K562 (cell line): ENCODE results near the gene COX6B1. TPM values are rescaled to one million over a fixed set of nuclear protein-coding genes. Genes with fewer than 3 reads are reported as not detected.

Source experiments
- ATAC-seq: fragments of 200-7000 bp; cut with Tn5 transposase; 3 replicates; pipeline ENCODE4 v1.9.1; 2020; ENCODE audit warnings: moderate library complexity
- BruUV-seq: library from RNA; stranded (reverse); fragments of 400-500 nt; replicated peaks from 2 replicates; lab custom pipeline; 2021; lab: Mats Ljungman, UMichigan
- CTCF ChIA-PET: fragments of 300-600 bp; formaldehyde crosslinking; extraction: SDS; loops from one replicate; lab custom pipeline; 2021; ENCODE audit warnings: low intra/inter-chr PET ratio; lab: Yijun Ruan, JAX
- POLR2A ChIA-PET: fragments of 300-600, 350-650 bp; sonication (Branson Sonifier 250); formaldehyde crosslinking; extraction: SDS; loops from one replicate; lab custom pipeline; 2021; ENCODE audit warnings: antibody characterized with exemption, inconsistent platforms; lab: Yijun Ruan, JAX
- DNase-seq, 4 experiments: peaks; one replicate each; pipeline versions ENCODE4 v3.0.0 to v3.0.0-alpha.2; 2011 to 2018; ENCODE audit warnings: low spot score in 3 of 4, mixed read lengths in 3 of 4; ENCODE audit errors: extremely low read depth in 1 of 4
- FAIRE-seq: peaks from 2 replicates; lab custom pipeline; 2011; peaks lifted over from hg19 to GRCh38; lab: Jason Lieb, UNC
- H2AFZ ChIP-seq: 2 replicates; pipeline ENCODE4 v1.6.0; 2011; ENCODE audit warnings: low read depth, low read length, control low read depth, inconsistent platforms
- H3K27ac ChIP-seq: fragments of 200-600 bp; 3 replicates; pipeline ENCODE4 v1.8.0; 2011; ENCODE audit warnings: low read depth, mild to moderate bottlenecking, control low read depth, inconsistent platforms, low read length, moderate library complexity, mixed read lengths; ENCODE audit errors: extremely low read depth
- H3K27me3 ChIP-seq, 2 experiments: fragments of 300-600 bp in 1 of 2; 2 replicates in 1 of 2; 3 replicates in 1 of 2; pipeline versions ENCODE4 v1.6.0 to v1.8.0; 2011; ENCODE audit warnings: inconsistent platforms in 2 of 2, low read length in 2 of 2, mild to moderate bottlenecking in 1 of 2, mixed read lengths in 1 of 2, moderate library complexity in 1 of 2; ENCODE audit not compliant: control insufficient read depth in 2 of 2, insufficient read depth in 2 of 2
- H3K36me3 ChIP-seq: fragments of 300-600 bp; 3 replicates; pipeline ENCODE4 v1.8.0; 2011; ENCODE audit warnings: mild to moderate bottlenecking, low read length, inconsistent platforms; ENCODE audit not compliant: control insufficient read depth, insufficient read depth
- H3K4me1 ChIP-seq, 2 experiments: fragments of 200-600 bp in 1 of 2; replicated peaks in 1 of 2; 2 replicates in 1 of 2; 3 replicates in 1 of 2; pipeline versions ENCODE4 v1.5.1 to v1.8.0; 2011; ENCODE audit warnings: inconsistent platforms in 2 of 2, low read length in 2 of 2, mild to moderate bottlenecking in 1 of 2, mixed read lengths in 1 of 2, moderate library complexity in 1 of 2; ENCODE audit not compliant: control insufficient read depth in 2 of 2, insufficient read depth in 2 of 2
- H3K4me2 ChIP-seq: 2 replicates; pipeline ENCODE4 v1.6.1; 2011; ENCODE audit warnings: low read length, control low read depth, inconsistent platforms, mixed read lengths; ENCODE audit not compliant: insufficient read depth
- H3K4me3 ChIP-seq: fragments of 200-600 bp; sonication (generic), shearing (Covaris generic); 2 replicates; pipeline ENCODE4 v1.5.1; 2016; ENCODE audit warnings: control low read depth, inconsistent platforms
- H3K79me2 ChIP-seq: fragments of 200-600 bp; 3 replicates; pipeline ENCODE4 v1.8.0; 2011; ENCODE audit warnings: low read length, inconsistent platforms; ENCODE audit not compliant: control insufficient read depth, insufficient read depth
- H3K9ac ChIP-seq, 2 experiments: 2 replicates each; pipeline versions ENCODE4 v1.6.0 to v1.6.1; 2011; ENCODE audit warnings: low read depth in 2 of 2, low read length in 2 of 2, control low read depth in 1 of 2, inconsistent platforms in 1 of 2, mild to moderate bottlenecking in 1 of 2, mixed read lengths in 1 of 2; ENCODE audit not compliant: insufficient read depth in 1 of 2
- H3K9me1 ChIP-seq: one replicate; pipeline ENCODE4 v1.6.0; 2011; ENCODE audit warnings: inconsistent platforms, mild to moderate bottlenecking, low read length, moderate library complexity; ENCODE audit not compliant: control insufficient read depth, insufficient read depth
- H3K9me3 ChIP-seq: replicated peaks from 2 replicates; pipeline ENCODE4 v1.5.1; 2011; ENCODE audit warnings: low read depth, low read length, inconsistent platforms; ENCODE audit not compliant: control insufficient read depth, insufficient read depth
- H4K20me1 ChIP-seq: replicated peaks from 2 replicates; pipeline ENCODE4 v1.6.1; 2011; ENCODE audit warnings: low read length, inconsistent platforms, mixed read lengths; ENCODE audit not compliant: control insufficient read depth, insufficient read depth
- CEBPG ChIP-seq, 3 experiments: fragments of 200-800 bp in 1 of 3; sonication (Bioruptor generic) in 1 of 3; sonication (generic) in 1 of 3; formaldehyde crosslinking in 1 of 3; IDR thresholded peaks in 2 of 3; conservative IDR thresholded peaks in 1 of 3; 2 replicates each; pipeline versions ENCODE4 v1.6.1 to v1.8.0; 2016 to 2022; ENCODE audit warnings: missing compliant biosample characterization in 2 of 3, missing genetic modification characterization in 2 of 3, mild to moderate bottlenecking in 1 of 3, missing genetic modification reagents in 1 of 3
- GTF2B ChIP-seq: IDR thresholded peaks from 2 replicates; pipeline ENCODE4 v1.6.1; 2011; ENCODE audit not compliant: insufficient read length; ENCODE audit errors: extremely low read depth
- MGA ChIP-seq: fragments of 450-650 bp; IDR thresholded peaks from 2 replicates; pipeline ENCODE4 v1.6.1; 2016; ENCODE audit warnings: mild to moderate bottlenecking, moderate library complexity
- SAFB2 ChIP-seq: fragments of 200-400 bp; formaldehyde crosslinking; IDR thresholded peaks from 2 replicates; pipeline ENCODE4 v1.6.1; 2018; ENCODE audit warnings: borderline replicate concordance, low read length, low read depth, moderate library complexity; ENCODE audit not compliant: severe bottlenecking
- ZC3H8 ChIP-seq: fragments of 450-650 bp; IDR thresholded peaks from 2 replicates; pipeline ENCODE4 v1.6.1; 2017
- ZNF639 ChIP-seq, 2 experiments: fragments of 200-800 bp in 1 of 2; sonication (Bioruptor generic) in 1 of 2; sonication (generic) in 1 of 2; formaldehyde crosslinking in 1 of 2; IDR thresholded peaks in 1 of 2; conservative IDR thresholded peaks in 1 of 2; 2 replicates each; pipeline versions ENCODE4 v1.5.0 to v1.6.1; 2016 to 2020; ENCODE audit warnings: missing compliant biosample characterization in 1 of 2, missing genetic modification characterization in 1 of 2, missing genetic modification reagents in 1 of 2
- WGBS: fragments of 100-300 bp; shearing (Covaris generic); methylation state at CpG from one replicate; pipeline ENCODE4 v1.1.6; 2016; ENCODE audit warnings: low coverage, mixed read lengths; ENCODE audit not compliant: insufficient coverage; ENCODE audit errors: missing lambda C conversion rate; 5-methylcytosine and 5-hydroxymethylcytosine counted together
- in situ Hi-C: fragments of 300-500 bp; cut with MboI; formaldehyde crosslinking; loops from 4 replicates; pipeline ENCODE4 v1.15.0; 2018; ENCODE audit warnings: inconsistent platforms, mixed read lengths
- intact Hi-C: fragments of 100-400 bp; cut with micrococcal nuclease; formaldehyde crosslinking; loops from 2 replicates; pipeline ENCODE4 v1.14.2; 2022
- polyA plus RNA-seq, 8 experiments: library from polyadenylated mRNA; depleted of rRNA in 4 of 8; stranded (reverse) in 5 of 8; unstranded in 3 of 8; fragments of >200 nt; fragmentation: Nextera tagmentation in 2 of 8; fragmentation: Illumina TruSeq in 1 of 8; extraction: Ambion mirVana in 2 of 8; extraction: Trizol in 1 of 8; gene quantifications; 2 replicates each; pipeline versions ENCODE4 v1.2.1 to v1.2.3, GENCODE V29; 2011 to 2014; ENCODE audit warnings: inconsistent platforms in 1 of 8, missing spikeins in 1 of 8
- total RNA-seq, 7 experiments: library from RNA; depleted of rRNA in 6 of 7; stranded (reverse); fragments of >200 nt in 6 of 7; fragmentation: Illumina TruSeq in 2 of 7; extraction: Trizol in 2 of 7; gene quantifications; 2 replicates each; pipeline versions ENCODE4 v1.2.1 to v1.2.3, GENCODE V29; 2011 to 2021; ENCODE audit warnings: low replicate concordance in 1 of 7

Gene COX6B1
- total and polyA plus RNA-seq, 9 of the 15 experiments (the other 6 are each of a cell fraction or from before 2014, with no cell fraction given): 777 to 2,393 (median 1,219) TPM

- H3K9ac ChIP-seq: no peak overlapping the region
- FAIRE-seq: no peak
- peaks cover 33% of the 10 kb centered on the region for H3K36me3 ChIP-seq
- POLR2A ChIA-PET: interaction anchor here (0.6 kb wide), 1 partner anchor 143 kb away, joined by 3 read pairs; no protein-coding TSS in a partner anchor
- WGBS: 80% methylated on average over 8 of the region's 8 CpGs
- H3K9me1 ChIP-seq: no peaks in the 10 kb centered on the region
- H3K4me2 ChIP-seq: no peak overlapping the region
- H4K20me1 ChIP-seq: no peaks in the 10 kb centered on the region
- H3K4me3 ChIP-seq: no peak overlapping the region
- no peak for DNase-seq
- no TSS peak for BruUV-seq
- H3K27me3 ChIP-seq: no peaks in the 10 kb centered on the region
- in situ Hi-C loops: no loop called here
- H2AFZ ChIP-seq: no peak overlapping the region
- peaks cover 21 to 48% of the 10 kb centered on the region in 2 experiments for H3K4me1 ChIP-seq
- intact Hi-C loops: loop anchor here (5.0 to 10.0 kb wide), 2 partner anchors 83 to 105 kb away; partner anchors contain the start of genes IGFLR1, LIN37, PSENEN and U2AF1L4
- no peak for ATAC-seq
- 0 out of 3 replicates have a peak overlapping the region, but pooled peaks have one; percentile 12 for H3K27ac ChIP-seq
- no peaks in the 10 kb centered on the region for H3K9me3 ChIP-seq
- CTCF ChIA-PET: no interaction called here
- H3K79me2 ChIP-seq: no peaks in the 10 kb centered on the region
- TF ChIP-seq MGA (no peak), ZNF639 (CRISPR knock-in tag; conservative IDR thresholded peaks at IDR 0.05 in 1 of 2, IDR thresholded peaks at IDR 0.05 in 1 of 2) (no peak), SAFB2 (no peak), CEBPG (CRISPR knock-in tag; IDR thresholded peaks at IDR 0.05) (no peak), CEBPG (tag; conservative IDR thresholded peaks at IDR 0.05 in 1 of 2, IDR thresholded peaks at IDR 0.05 in 1 of 2) (no peak), GTF2B (no peak), ZC3H8 (no peak)
Measured at GRCh38 chr19:35639863-35640262, 8.3 kb upstream of the COX6B1 start.
